ENCODE results near the gene NGF.

The NGF gene

DNA sequence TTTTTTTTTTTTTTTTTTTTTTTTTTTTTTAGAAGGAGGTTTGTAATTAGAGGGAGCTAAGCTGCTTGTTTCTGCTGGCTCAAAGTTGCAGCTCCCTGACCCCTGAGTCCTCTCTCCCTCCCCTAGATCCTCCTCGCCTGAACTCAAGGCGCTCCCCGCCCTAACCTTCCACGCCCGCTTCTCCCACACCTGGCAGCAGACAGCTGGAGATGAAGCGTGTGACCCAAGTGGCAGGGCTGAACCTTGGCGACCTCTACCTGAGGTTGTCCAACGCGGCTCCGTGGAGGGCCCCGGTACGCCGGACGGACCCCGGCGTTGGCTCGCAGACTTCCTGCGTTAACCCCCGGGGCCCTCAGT, 795 bp downstream of the NGF start:
- H3K4me3 ChIP-seq (ENCODE audit: low read depth, low read length): peak overlapping the region; percentile 77

DNA sequence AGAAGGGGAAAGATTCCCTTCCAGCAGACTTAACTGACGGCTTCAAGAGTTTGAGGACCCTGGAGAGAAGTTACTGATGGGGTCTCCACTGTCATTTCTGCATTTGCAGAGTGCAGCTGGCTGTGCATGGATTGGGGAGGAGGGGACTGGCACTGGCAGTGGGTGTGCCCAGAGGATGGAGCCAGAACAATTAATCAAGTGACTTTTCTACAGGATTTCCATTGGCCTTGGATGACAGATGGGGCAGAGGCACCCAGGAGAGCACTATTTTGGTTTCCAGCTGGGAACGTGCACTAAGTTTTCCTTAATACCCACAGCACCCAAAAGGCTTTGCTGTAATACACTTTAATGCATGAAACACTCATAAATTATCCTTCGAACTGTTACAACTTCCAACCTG, 1.3 kb downstream of the NGF start:
- H3K4me3 ChIP-seq (ENCODE audit: low read depth, low read length): no peak overlapping the region

DNA sequence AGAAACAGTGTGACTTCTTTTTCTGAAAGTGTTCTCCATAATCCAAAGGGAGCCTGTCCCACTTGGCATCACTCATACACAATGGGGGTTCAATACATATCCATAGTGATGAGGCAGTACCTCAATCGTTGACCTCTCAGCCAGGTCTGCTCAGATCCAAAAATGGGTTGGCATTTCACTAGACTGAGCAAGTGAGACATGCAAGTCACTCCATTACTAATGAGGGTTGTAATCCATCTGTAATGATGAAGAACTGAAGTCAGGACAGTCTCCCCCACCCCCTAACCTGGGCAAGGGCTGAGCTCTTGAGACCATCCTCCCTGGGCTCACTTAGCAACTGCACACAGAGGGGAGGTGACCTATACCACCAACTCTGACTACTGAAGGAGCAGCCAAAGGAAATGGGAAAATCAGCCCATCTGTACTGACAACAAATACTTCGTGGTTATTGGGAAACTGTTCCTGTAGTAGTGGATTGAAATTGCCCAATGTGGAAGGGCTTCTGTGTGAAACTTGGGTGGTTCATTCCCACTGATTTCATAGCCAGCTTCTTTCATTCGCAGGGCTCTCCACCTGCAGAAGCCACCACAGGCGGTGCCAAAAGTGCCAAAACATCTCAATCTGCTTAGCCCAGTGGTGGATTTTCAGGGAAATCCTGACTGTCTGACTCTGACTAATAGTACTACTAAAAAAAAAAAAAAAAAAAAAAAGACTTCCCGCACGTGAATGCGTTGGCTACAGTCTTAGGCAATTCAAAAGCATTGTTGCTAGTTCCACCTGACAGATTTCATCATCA, 5.0 kb downstream of the NGF start:
- no peak overlapping the region for H3K4me3 ChIP-seq (ENCODE audit: low read depth, low read length)

DNA sequence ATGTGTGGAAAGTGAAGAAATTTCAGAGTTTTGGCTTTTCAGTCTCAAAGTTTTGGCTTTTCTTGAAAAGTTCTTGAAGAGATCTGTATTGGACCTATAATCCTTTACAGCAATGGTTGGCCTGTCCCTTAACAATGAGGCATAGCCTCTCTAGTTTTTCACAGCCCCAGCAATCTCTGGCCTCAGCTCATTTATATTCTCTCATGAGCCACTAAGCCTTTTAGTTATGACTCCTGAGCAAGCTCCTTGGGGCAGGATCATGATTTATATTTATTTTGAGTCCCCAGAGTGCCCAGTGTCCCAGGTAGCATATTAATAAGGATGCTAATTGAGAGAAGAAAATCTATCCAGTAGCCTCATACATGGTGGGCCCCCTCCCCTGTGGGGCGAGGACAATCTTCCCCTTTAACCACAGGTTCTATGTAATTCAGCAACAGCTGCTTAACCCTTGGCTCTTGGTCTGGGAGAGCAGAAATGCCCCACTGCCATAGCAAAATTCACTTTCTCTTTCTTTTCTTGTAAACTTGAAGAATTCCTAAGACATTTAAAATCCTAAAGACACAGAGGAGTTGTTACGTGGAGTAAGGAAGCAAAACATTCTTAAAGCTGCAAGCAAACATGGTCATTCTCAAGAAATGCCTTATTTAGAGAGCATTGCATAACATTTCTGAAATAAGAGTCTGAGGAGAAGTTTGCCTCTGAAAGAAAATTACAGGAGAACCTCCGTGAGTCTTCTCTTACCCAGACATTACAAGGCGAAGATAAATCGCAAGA, 6.3 kb downstream of the NGF start:
- no peak overlapping the region for H3K4me3 ChIP-seq (ENCODE audit: low read depth, low read length)

DNA sequence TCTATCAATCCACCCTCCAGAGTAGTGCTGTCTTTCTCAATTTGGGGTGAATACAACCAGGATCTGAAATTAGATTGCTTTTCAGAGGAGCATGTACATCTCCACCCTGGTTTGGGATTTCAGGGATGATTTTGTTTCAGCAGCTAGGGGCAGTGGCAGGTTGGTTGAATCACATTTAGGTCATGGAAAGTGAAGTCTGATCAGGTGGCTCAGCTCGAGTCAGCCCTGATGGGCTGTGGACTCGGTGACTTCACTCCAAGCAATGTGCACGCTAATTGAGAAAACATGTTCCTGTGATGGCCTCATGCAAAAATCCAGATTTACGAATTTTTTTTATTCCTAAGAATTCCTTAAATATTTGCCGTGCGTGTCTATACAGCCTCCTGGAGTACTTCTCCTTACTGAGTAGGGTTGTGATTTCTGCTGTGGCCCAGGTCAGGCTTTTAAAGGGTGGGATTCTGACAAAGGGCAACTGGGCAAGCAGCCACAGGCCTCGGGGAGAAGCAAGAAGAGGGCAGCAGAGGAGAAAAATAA, 7.5 kb downstream of the NGF start:
- H3K4me3 ChIP-seq (ENCODE audit: low read depth, low read length): no peak overlapping the region

DNA sequence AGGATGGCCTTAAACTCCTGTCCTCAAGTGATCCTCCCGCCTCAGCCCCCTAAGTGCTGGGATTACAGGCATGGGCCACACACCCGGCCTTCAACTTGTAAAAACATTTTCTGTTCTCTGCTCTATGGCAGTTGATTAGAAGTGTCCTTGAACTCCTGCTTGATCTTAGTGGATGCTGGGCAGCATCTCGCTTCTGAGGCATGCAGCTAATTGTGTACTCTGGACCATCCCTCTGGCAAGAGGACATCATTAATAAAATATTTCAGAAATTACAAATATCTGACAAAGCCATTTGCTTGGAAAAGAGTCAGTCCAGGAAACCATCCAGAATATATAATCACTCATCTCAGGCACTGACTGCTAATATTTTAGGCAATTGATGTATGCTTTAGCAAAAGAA, 8.1 kb downstream of the NGF start:
- no peak overlapping the region for H3K4me3 ChIP-seq (ENCODE audit: low read depth, low read length)

DNA sequence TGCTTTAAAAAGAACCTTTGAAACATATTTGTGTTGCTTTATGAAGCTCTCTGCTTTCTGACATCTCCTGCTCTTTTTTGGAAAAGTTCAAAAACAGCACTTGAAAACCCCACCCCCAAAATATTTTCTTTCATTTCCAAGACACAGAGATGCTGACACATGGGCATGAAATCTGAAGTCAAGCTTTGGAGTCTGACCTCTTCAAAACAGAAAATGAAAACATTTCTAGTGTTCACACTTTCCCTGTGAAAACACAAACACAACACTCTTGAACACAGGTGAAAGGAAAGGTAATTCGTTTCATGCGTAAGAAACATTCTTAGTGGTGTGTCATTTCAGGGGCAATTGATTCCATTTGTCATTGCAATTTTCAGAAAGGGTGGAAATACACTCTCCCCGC, 10.8 kb downstream of the NGF start:
- no peak overlapping the region for H3K4me3 ChIP-seq (ENCODE audit: low read depth, low read length)

DNA sequence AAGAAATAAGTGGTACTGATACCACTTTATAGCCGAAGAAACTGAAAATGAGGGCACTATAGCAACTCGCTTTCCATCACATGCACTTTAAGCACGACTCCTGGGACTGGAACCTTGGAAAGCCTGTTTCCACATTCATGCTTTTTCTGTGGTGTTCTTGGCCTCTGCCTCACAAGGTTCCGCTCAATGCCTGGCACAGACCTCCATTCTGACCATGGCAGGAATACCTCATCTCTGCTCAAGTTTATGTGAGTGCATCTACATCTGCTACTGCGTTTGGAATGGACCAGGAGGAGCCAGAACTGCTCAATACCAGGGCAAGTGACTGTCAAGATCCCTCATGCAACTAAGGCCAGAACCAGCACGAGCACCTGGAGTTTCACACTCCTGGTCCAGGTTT, 11.6 kb downstream of the NGF start:
- no peak overlapping the region for H3K4me3 ChIP-seq (ENCODE audit: low read depth, low read length)

DNA sequence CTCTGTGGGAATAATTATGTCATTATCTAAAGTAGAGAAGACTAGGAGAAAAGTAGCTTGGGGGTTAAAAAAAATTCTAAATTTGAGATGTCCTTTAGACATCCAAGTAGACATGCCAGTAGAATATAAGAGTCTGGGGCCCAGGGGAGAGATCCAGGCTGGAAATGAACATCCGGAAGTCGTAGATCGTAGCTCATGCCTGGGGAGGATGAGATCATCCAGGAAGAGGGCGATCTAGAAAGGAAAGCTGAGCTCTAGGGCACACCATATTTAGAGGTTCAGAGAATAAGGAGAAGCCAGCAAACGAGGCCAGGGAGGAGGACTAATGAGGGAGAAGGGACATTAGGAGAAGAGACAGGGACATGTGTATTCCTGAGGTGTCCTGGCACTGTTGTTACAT, 12.2 kb downstream of the NGF start:
- no peak overlapping the region for H3K4me3 ChIP-seq (ENCODE audit: low read depth, low read length)

DNA sequence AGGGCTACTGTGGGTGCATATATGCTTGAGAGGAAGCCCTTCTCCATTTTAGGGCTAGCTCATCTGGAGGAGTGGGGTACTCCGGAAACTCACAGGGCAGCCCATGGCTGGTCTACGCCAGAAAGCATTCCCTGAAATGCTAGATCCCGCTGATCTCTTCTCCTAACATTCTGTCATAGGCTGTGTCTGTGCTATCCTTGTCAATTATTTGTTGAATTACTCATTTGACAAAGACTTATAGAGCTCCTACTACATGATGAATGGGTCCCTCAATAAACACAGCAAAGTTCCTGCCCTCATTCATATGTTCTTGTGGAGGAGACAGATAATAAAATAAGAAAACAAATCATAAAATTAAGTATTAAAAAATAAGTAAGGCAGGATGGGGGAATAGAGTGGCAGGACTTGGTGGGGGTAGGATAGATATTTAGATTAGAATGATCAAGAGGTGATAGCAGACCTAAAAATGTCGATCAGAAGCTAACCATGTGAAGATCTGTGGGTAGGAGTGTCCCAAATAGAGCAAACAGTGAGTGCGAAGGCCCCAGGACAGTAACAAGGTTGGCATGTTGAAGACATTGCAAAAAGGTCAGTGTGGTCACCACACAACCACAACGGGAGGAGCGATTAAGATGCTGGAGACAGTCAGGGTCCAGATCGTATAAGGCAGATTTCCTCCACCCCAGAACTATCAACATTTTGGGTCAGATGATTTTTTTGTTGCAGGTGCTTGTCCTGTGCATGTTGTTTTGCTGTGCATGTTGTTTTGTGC, 13.2 kb downstream of the NGF start:
- no peak overlapping the region for H3K4me3 ChIP-seq (ENCODE audit: low read depth, low read length)

DNA sequence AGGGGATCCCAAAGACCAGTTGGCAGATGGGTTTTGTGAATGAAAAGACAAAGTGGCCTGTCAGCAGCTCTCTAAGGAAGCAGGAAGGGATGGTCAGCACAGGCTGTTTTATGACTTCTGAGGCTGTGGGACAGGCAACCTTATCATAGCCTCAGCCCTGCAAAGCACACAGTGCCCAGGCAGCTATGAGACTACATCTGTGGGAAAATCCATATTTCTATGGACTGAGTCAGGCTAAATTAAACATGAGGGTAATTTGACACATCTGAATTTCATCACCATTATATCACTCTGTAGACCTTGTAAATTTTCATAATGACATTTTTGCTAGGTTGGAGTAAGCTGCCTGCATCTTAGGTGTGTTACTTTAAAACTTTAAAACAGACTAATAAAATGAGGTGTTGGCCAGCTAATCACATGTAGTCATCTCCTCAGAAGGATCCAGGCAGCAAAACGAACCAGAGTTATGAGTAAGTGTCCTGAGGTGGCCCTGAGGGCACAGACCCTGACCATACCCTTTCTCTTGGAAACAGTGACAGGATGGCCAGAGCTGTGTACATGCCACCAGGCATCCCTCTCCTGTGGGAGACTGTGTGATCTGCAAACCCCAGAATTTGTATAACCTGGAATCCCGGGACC, 14.6 kb downstream of the NGF start:
- no peak overlapping the region for H3K4me3 ChIP-seq (ENCODE audit: low read depth, low read length)

DNA sequence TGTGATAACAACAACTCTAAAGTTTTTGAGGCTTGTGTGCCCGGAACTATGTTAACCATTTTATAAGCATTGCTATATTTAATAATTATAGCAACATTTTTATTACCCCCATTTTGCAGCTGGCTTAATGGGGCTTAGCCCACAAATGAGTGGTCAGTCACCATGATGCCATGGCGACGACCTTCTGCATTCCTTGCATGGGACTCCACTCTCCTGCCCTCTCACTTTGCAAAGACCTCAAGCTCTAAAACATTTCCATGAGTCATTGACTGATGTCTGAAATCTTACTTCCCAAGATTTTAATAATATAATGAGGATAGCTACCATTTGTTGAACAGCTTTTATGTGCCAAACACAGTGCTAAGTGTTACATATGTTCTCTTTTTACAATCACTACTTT, 15.4 kb downstream of the NGF start:
- H3K4me3 ChIP-seq (ENCODE audit: low read depth, low read length): no peak overlapping the region

DNA sequence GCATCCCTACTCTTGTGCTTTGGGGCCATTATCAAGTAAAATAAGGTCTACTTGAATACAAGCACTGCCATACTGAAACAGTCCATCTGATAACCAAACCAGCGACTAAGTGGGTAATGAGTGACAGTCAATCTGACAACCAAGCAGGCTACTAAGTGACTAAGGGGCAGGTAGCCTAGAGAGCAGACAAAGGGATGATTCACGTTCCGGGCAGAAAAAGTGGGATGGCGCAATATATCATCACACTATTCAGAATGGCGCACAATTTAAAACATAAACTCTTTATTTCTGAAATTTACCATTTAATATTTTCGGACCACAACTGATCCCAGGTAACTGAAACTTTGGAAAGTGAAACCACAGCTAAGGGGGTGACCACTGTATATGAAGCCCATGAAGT, 17.7 kb downstream of the NGF start:
- no peak overlapping the region for H3K4me3 ChIP-seq (ENCODE audit: low read depth, low read length)

DNA sequence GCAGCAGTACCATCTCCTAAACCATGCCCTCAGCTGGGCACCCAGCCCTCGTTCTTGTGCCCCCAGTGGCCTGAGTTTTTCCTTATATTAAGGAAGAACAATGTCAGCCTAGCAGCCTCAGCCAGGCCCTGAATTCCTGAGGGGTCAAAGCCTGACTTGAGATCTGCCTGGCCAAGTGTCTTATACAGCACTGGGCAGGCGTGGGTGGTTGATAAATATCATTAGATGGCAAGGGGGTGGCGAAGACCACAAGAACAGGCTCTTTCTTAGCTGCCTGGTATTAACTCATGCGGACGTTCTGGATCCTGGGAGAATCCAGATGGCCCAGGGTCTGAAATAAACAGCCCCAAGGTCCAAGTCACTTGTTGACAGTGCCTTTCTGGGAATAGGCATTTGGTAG, 18.3 kb downstream of the NGF start:
- no peak overlapping the region for H3K4me3 ChIP-seq (ENCODE audit: low read depth, low read length)

DNA sequence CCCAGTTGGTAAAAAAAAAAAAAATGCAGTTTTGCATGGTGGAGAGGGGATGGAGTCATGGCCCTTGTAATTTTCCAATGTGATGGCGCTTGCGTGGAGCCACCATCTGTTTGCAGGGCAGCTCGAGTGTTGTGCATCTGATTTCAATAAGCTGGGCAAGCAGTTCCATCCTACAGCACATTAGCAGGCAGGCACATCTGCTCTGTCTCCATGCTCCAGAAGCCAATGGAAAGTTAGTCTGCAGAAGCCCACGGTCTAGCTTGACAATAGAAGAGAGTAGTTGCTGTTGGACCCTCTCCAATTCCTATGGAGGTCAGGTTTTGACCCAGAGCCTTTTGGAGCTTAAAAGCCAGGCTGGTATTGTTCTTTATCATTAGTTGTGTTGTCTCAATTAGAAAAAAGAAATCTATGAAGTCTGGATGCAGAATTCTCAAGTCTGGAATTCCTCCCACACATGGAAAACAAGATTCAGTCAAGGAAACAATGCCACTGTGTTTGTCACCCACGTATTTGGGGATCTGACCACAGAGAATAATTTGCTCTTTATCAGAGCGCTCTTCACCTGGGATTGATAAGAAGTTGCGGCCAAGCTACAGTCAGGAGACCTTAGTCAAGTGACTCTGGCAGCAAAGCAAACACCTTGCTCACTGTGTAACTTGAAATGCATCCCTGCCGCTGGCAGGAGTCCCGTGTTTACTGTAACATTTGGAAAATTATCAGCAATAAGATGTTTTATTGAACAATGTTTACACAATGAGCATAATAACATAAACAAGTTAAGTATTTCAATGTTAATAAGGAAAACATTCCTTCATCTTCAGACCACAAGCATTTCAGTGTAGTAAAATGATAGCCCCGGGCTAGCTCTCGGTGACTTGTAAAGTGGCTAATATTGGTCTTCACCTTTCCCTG, 20.7 kb downstream of the NGF start:
- H3K4me3 ChIP-seq (ENCODE audit: low read depth, low read length): no peak overlapping the region

DNA sequence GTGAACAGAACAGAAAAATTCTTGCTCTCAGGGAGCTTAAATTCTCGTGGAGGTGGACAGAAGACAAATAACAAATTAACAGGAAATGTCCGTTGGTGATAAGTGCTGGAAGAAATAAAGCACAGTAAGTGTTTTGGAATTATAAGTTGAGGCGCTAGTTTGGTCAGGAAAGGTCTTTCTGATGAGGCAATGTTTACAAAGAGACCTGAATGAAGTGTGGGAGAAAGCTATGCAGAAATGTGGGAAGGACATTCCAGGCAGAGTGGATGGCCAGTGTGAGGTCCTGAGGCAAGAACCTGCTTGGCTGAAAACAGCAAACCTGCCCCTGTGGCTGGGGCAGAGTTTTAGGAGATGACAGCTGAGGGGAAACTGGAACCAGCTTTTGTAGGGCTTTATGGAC, 23.3 kb downstream of the NGF start:
- H3K4me3 ChIP-seq (ENCODE audit: low read depth, low read length): no peak overlapping the region

DNA sequence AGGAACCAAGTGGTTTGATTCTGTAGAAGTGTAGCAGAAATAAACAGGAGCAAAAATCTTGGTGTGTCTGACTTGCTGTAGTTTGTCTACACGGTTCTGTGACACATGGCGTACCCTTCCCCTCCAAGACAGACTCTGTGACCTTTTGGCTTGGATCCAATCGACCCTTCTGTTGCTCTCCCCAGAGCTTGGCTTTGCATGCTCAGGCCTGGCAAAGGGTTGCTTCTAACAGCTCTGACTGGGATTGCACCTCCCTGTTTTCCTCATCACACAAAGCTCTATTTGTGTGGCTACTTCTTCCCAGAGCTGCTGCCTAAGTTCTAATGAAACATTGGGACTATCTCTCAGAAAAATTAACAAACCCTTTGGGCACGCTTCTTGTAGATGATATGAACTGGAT, 24.0 kb downstream of the NGF start:
- no peak overlapping the region for H3K4me3 ChIP-seq (ENCODE audit: low read depth, low read length)

DNA sequence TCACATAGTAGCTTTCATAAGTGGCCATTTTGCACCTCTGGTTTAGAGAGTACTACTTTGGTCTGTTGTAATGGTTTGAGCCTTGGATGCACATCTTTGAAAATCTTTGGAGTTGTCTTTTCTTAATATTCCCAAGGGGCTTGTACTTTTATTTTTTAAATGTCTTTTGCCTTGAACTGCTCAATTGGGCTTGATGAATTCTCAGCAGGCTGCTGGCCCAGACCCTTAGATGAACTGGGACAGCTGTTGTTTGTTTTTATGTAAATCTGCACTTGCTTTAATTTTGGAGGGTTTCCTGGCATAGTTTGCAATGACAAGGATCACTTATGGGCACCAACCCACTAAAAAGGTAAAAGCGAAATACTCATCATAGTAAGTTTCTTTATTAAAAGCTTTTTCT, 24.9 kb downstream of the NGF start:
- H3K4me3 ChIP-seq (ENCODE audit: low read depth, low read length): no peak overlapping the region

DNA sequence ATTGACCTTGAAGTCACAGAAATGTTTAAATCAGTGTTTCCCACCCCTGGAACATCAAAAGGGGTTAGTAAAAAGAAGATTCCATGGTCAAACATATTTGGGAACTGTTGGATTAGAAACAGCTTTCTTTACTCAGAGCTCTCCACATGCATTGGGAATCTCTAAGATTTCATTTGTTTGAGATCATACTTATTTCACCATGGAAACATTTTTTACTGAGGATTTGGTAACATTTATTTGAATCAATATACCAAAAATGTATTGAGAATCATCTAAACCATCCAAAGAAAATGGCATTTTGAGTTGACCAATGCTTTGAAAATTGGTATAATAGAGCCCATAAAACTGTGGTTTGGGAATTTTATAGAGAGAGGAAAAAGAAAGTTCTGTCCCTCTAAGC, 25.3 kb downstream of the NGF start:
- no peak overlapping the region for H3K4me3 ChIP-seq (ENCODE audit: low read depth, low read length)

DNA sequence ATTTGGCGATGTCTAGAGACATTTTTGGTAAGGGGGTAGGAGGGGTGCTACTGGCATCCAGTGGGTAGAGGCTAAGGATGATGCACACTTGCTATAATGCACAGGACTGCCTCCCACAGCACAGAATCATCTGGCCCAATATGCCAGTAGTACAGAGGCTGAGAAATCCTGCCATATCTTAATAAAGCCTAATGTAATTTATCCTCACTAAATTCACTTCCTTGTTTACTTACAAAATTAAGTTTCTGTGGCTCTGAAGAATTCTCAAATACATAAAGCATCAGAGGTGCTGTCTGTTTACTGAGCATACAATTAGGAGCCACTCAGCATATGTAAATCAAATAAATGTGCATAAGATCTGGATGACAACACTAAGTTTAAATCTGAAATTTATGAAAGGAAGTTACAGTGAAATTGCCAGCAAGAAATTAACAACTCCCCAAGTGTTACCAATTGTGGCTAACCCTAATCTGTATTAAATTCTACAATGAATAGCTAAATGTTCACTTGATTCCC, 26.5 kb downstream of the NGF start:
- no peak overlapping the region for H3K4me3 ChIP-seq (ENCODE audit: low read depth, low read length)
